ENCODE data around the gene CDK14. TPM values are rescaled to one million over a fixed set of nuclear protein-coding genes. Genes with fewer than 3 reads are reported as not detected.

CDK14 gene
- total and polyA plus RNA-seq, 2 of the 8 experiments (the other 6 are each of a cell fraction or from before 2014, with no cell fraction given), result 5.5 to 47.3 TPM

DNA sequence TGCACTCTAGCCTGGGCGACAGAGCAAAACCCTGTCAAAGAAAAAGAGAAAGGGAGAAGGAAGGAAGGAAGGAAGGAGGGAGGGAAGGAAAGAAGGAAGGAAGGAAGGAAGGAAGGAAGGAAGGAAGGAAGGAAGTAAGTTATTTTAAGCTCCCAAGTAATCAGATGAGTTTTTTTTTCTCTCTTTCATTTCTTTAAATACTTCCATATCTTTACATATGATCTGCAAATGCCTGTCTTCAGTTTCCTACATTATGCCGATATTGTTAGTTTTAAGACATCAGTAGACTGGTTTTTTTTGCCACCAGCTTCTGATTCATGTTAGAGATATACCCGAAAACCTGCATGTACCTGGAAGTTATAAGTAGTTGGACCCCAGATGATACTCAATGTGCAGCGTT lies 495.5 kb downstream of the CDK14 start:
- Histone ChIP-seq H3K27ac (ENCODE audit: low read depth, low read length) (no peak overlapping the region), H3K14ac (ENCODE audit: insufficient read length) (no peak overlapping the region), H3K4ac (replicated peaks; ENCODE audit: insufficient read length, low read depth, low read length) (no peak overlapping the region), H3K23me2 (ENCODE audit: low read depth, low read length) (no peaks in the 10 kb centered on the region), H3K4me3 (ENCODE audit: extremely low read depth in 1 of 4, insufficient read depth in 2 of 4, low read depth in 3 of 4, low read length in 4 of 4) (no peak overlapping the region), H3K79me2 (ENCODE audit: control insufficient read depth in 1 of 2, insufficient read depth in 2 of 2, low read length in 2 of 2) (no peaks in the 10 kb centered on the region), H3K27me3 (replicated peaks in 1 of 4; ENCODE audit: control insufficient read depth in 3 of 4, extremely low read depth in 1 of 4, insufficient read depth in 3 of 4, low read length in 3 of 4) (peaks cover 0 to 1% (median 0%) of the 10 kb centered on the region in 4 experiments; a peak in 1 of 7 replicates), H2BK5ac (ENCODE audit: low read depth, low read length) (no peak overlapping the region), H2BK20ac (ENCODE audit: low read length) (no peak overlapping the region), H3K36me3 (ENCODE audit: control insufficient read depth in 2 of 4, insufficient read depth in 4 of 4, low read length in 3 of 4) (no peaks in the 10 kb centered on the region), H3K18ac (ENCODE audit: extremely low read depth, low read length) (no peak overlapping the region), H3K4me1 (replicated peaks in 1 of 4; ENCODE audit: control insufficient read depth in 3 of 4, insufficient read depth in 4 of 4, low read length in 3 of 4) (no peaks in the 10 kb centered on the region), H4K91ac (replicated peaks; ENCODE audit: insufficient read length, low read length) (no peak overlapping the region), H3K79me1 (ENCODE audit: low read depth, low read length) (no peaks in the 10 kb centered on the region), H3K9me3 (ENCODE audit: insufficient read depth in 2 of 2, low read depth in 1 of 2, low read length in 1 of 2) (no peaks in the 10 kb centered on the region), H3K56ac (replicated peaks; ENCODE audit: insufficient read length, low read depth, low read length) (no peak overlapping the region), H2BK120ac (replicated peaks; ENCODE audit: low read depth, low read length) (no peak overlapping the region), H3K9ac (replicated peaks in 1 of 4; ENCODE audit: extremely low read depth in 1 of 4, low read depth in 3 of 4, low read length in 3 of 4) (no peak overlapping the region), H4K20me1 (replicated peaks in 1 of 2; ENCODE audit: control insufficient read depth in 1 of 2, insufficient read depth in 2 of 2, low read length in 2 of 2) (no peaks in the 10 kb centered on the region), H3K23ac (ENCODE audit: insufficient read length) (no peak overlapping the region), H2BK15ac (ENCODE audit: low read length) (no peak overlapping the region), H3K4me2 (ENCODE audit: insufficient read depth in 1 of 2, low read depth in 2 of 2, low read length in 2 of 2) (no peak overlapping the region), H4K8ac (ENCODE audit: extremely low read depth, insufficient read depth, low read length) (no peak overlapping the region), H2AK5ac (ENCODE audit: low read depth, low read length) (no peak overlapping the region), H2AFZ (ENCODE audit: low read length) (no peak overlapping the region), H4K5ac (ENCODE audit: insufficient read length, low read depth, low read length) (no peak overlapping the region), H2BK12ac (ENCODE audit: low read depth, low read length) (no peak overlapping the region)
- CTCF ChIA-PET (ENCODE audit: partially characterized antibody), result interaction anchor here (0.6 to 2.4 kb wide), 5 partner anchors 29 to 631 kb away, joined by 3 to 9 read pairs (median 4); no protein-coding TSS in a partner anchor
- 83% methylated on average over 4 of the region's 4 CpGs; no CpG with 5 or more reads in 1 of the 2 experiments for WGBS, 2 experiments (ENCODE audit: extremely low coverage in 1 of 2, insufficient coverage in 1 of 2, insufficient read length in 1 of 2, insufficient replicate concordance in 2 of 2, low coverage in 1 of 2, low lambda C conversion rate in 2 of 2, missing lambda C conversion rate in 1 of 2)
- POLR2A ChIA-PET (ENCODE audit: partially characterized antibody), result no interaction called here
- DNase-seq (ENCODE audit: low read depth in 1 of 2, low spot score in 2 of 2) (no peak), FAIRE-seq (no peak)
- TF ChIP-seq PHF8 (conservative IDR thresholded peaks at IDR 0.05; ENCODE audit: low read depth, low read length) (no peak), SUZ12 (IDR thresholded peaks at IDR 0.05; ENCODE audit: low read length) (no peak), JUND (IDR thresholded peaks at IDR 0.05; ENCODE audit: low read length) (no peak), EP300 (IDR thresholded peaks at IDR 0.05; ENCODE audit: borderline replicate concordance in 1 of 2, low read depth in 2 of 2, low read length in 2 of 2) (no peak), POLR2A (IDR thresholded peaks at IDR 0.05; ENCODE audit: control extremely low read depth in 1 of 2, low read depth in 2 of 2, low read length in 2 of 2) (no peak), CHD1 (IDR thresholded peaks at IDR 0.05; ENCODE audit: low read depth, low read length) (no peak), KDM5A (IDR thresholded peaks at IDR 0.05; ENCODE audit: low read length) (no peak), FOSL1 (IDR thresholded peaks at IDR 0.05; ENCODE audit: insufficient read depth, low read depth, low read length) (no peak), BACH1 (IDR thresholded peaks at IDR 0.05; ENCODE audit: low read length) (no peak), TBP (IDR thresholded peaks at IDR 0.05; ENCODE audit: low read depth, low read length) (no peak), MAFK (IDR thresholded peaks at IDR 0.05; ENCODE audit: low read depth, low read length) (no peak), CREB1 (IDR thresholded peaks at IDR 0.05) (no peak)
- TF ChIP-seq, protein P1, sequence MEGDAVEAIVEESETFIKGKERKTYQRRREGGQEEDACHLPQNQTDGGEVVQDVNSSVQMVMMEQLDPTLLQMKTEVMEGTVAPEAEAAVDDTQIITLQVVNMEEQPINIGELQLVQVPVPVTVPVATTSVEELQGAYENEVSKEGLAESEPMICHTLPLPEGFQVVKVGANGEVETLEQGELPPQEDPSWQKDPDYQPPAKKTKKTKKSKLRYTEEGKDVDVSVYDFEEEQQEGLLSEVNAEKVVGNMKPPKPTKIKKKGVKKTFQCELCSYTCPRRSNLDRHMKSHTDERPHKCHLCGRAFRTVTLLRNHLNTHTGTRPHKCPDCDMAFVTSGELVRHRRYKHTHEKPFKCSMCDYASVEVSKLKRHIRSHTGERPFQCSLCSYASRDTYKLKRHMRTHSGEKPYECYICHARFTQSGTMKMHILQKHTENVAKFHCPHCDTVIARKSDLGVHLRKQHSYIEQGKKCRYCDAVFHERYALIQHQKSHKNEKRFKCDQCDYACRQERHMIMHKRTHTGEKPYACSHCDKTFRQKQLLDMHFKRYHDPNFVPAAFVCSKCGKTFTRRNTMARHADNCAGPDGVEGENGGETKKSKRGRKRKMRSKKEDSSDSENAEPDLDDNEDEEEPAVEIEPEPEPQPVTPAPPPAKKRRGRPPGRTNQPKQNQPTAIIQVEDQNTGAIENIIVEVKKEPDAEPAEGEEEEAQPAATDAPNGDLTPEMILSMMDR (IDR thresholded peaks at IDR 0.05; ENCODE audit: control extremely low read depth in 1 of 3, insufficient read depth in 1 of 3, low read depth in 1 of 3, low read length in 3 of 3), result no peak
